Vagina (tissue), 2 donors: ENCODE results near the gene SMDT1. TPM values are rescaled to one million over a fixed set of nuclear protein-coding genes. Genes with fewer than 3 reads are reported as not detected.

Experiments used
- DNase-seq, 2 donors: peaks; one replicate each; pipeline ENCODE4 v3.0.0-alpha.2; 2017; ENCODE audit errors: extremely low spot score in 2 of 2
- H3K27ac ChIP-seq: fragments of 200-600 bp; sonication (generic); one replicate; pipeline ENCODE4 v1.5.1; 2019
- H3K27me3 ChIP-seq: fragments of 200-600 bp; sonication (generic); one replicate; pipeline ENCODE4 v1.5.1; 2019
- H3K36me3 ChIP-seq, 2 donors: fragments of 200-600 bp; sonication (generic); one replicate each; pipeline ENCODE4 v1.5.1; 2017 to 2019
- H3K4me1 ChIP-seq: fragments of 200-600 bp; sonication (generic); one replicate; pipeline ENCODE4 v1.5.1; 2019
- H3K4me3 ChIP-seq, 2 donors: fragments of 200-600 bp; sonication (generic); 1 replicate in 1 of 2; 2 replicates in 1 of 2; pipeline ENCODE4 v1.5.1; 2016 to 2019
- H3K9me3 ChIP-seq: fragments of 200-600 bp; sonication (generic); one replicate; pipeline ENCODE4 v1.5.1; 2019
- POLR2A ChIP-seq, 2 donors: fragments of 450-650 bp; IDR thresholded peaks; one replicate each; pipeline ENCODE4 v1.6.1; 2017; ENCODE audit warnings: antibody characterized with exemption in 2 of 2, mild to moderate bottlenecking in 2 of 2, moderate library complexity in 2 of 2
- POLR2AphosphoS5 ChIP-seq, 2 donors: sonication (generic); formaldehyde crosslinking; IDR thresholded peaks; one replicate each; pipeline ENCODE4 v1.9.0; 2017; ENCODE audit warnings: antibody characterized with exemption in 2 of 2, mild to moderate bottlenecking in 2 of 2, low read depth in 1 of 2; ENCODE audit not compliant: insufficient read depth in 1 of 2
- intact Hi-C: fragments of 100-400 bp; cut with DNase I; formaldehyde crosslinking; loops from one replicate; pipeline ENCODE4 v1.15.1; 2023
- total RNA-seq: library from RNA; depleted of rRNA; stranded (reverse); fragments of >200 nt; gene quantifications from one replicate; pipeline ENCODE4 v1.2.3, GENCODE V29; 2016
- TF ChIP-seq, protein P1 (sequence below), 3 experiments: fragments of 450-650 bp in 2 of 3; fragments of 200-600 bp in 1 of 3; sonication (generic) in 1 of 3; IDR thresholded peaks; one replicate each; pipeline ENCODE4 v1.5.1; 2017 to 2019; ENCODE audit warnings: antibody characterized with exemption in 3 of 3, mild to moderate bottlenecking in 2 of 3, moderate library complexity in 2 of 3

The SMDT1 gene, protein sequence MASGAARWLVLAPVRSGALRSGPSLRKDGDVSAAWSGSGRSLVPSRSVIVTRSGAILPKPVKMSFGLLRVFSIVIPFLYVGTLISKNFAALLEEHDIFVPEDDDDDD
- 40.3 TPM for total RNA-seq

DNA sequence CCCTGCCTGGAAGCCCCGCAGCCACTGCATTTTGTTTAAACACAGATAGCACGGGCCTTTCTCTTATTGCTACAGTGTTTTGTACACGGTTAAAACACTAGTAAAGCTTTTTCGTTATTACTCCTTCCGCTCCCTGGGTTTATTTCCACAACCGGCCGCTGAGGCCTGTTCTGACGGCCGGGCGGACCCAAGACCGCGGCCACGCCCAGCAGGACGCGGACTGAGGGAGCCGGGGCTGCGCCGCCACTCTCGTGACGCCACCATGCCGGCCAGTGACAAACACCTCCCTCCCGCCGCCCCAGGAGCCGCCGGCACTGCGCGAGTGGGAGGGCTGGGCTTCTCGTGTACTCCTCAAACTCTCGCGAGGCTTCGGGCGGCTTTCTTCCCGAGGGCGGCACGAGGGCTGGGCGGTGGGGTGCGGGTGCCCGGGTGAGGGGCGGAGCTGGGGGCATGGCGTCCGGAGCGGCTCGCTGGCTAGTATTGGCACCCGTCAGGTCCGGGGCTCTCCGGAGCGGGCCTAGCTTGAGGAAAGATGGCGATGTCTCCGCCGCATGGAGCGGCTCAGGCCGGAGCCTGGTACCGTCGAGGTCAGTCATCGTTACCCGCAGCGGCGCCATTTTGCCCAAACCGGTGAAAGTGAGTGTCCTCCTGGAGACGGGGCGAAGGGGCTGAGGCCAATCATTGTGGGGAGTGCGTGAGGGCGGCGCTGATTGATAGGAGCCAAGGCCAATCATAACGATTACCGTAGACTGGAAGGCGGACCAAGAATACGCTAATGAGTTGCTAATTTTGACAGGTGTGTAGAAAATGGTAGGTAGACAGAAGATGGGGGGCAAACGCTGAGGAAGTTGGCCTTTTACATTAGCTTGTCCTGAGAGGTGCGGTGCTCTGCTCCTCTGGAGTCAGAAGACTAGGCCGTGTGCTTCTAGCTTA, at the start of gene SMDT1:
SMDT1 (plus strand) TSS at position 382 of the 933 bp plus-strand sequence; CDS start at position 451, 69 bp downstream.
- intact Hi-C loops = loop anchor here (10.0 kb wide), 1 partner anchor 365 kb away; no protein-coding TSS in a partner anchor
- H3K9me3 ChIP-seq = no peaks in the 10 kb centered on the region
- H3K27me3 ChIP-seq = no peaks in the 10 kb centered on the region
- peak within 1 kb of the TSS; percentile 60 to 80 for H3K4me3 ChIP-seq
- DNase-seq = peak in 1 of 2 donors; percentile 99
- H3K4me1 ChIP-seq = peaks cover 50% of the 10 kb centered on the region
- H3K27ac ChIP-seq = peak within 1 kb of the TSS; percentile 98
- TF ChIP-seq, protein P1, sequence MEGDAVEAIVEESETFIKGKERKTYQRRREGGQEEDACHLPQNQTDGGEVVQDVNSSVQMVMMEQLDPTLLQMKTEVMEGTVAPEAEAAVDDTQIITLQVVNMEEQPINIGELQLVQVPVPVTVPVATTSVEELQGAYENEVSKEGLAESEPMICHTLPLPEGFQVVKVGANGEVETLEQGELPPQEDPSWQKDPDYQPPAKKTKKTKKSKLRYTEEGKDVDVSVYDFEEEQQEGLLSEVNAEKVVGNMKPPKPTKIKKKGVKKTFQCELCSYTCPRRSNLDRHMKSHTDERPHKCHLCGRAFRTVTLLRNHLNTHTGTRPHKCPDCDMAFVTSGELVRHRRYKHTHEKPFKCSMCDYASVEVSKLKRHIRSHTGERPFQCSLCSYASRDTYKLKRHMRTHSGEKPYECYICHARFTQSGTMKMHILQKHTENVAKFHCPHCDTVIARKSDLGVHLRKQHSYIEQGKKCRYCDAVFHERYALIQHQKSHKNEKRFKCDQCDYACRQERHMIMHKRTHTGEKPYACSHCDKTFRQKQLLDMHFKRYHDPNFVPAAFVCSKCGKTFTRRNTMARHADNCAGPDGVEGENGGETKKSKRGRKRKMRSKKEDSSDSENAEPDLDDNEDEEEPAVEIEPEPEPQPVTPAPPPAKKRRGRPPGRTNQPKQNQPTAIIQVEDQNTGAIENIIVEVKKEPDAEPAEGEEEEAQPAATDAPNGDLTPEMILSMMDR (IDR thresholded peaks at IDR 0.05) = no peak
- TF ChIP-seq POLR2AphosphoS5 (IDR thresholded peaks at IDR 0.05; ENCODE audit: insufficient read depth in 1 of 2, low read depth in 1 of 2) = peak; percentile 91 to 99
- TF ChIP-seq POLR2A (IDR thresholded peaks at IDR 0.05) = peak in 1 of 2 donors; percentile 88
- H3K36me3 ChIP-seq = peaks cover 0 to 24% of the 10 kb centered on the region in 2 donors

GRCh38 chr22:42033263-42034181, 46.0 kb upstream of the SMDT1 start:
- Histone ChIP-seq H3K4me3 (no peak overlapping the region), H3K27me3 (no peaks in the 10 kb centered on the region), H3K9me3 (no peaks in the 10 kb centered on the region), H3K27ac (no peak overlapping the region), H3K36me3 (no peaks in the 10 kb centered on the region), H3K4me1 (no peaks in the 10 kb centered on the region)
- TF ChIP-seq POLR2AphosphoS5 (IDR thresholded peaks at IDR 0.05; ENCODE audit: insufficient read depth in 1 of 2, low read depth in 1 of 2) = no peak
- TF ChIP-seq, protein P1 (IDR thresholded peaks at IDR 0.05) = no peak
- intact Hi-C loops = no loop called here
- no peak for DNase-seq

DNA sequence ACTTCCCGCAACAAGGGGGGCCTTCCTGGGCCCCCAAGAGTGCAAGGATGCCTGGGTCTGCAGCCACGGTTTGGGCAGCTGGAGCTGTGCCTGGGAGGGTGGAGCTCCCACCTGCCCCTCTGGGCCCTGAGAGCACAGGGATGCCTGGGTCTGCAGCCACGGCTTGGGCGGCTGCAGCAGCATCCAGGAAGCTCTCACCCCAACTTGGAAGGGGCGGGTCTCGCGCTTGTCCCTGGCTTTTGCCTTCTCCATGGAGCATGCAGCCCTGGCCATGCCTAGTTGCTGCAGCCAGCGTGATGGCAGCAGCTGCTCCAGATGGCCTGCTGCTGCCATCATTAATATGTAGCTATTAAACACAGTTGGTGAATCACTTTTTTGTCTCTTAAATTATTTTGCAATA, 44.2 kb upstream of the SMDT1 start:
- Histone ChIP-seq H3K27me3 (no peaks in the 10 kb centered on the region), H3K9me3 (no peaks in the 10 kb centered on the region), H3K4me3 (no peak overlapping the region), H3K27ac (no peak overlapping the region), H3K36me3 (no peaks in the 10 kb centered on the region), H3K4me1 (no peaks in the 10 kb centered on the region)
- DNase-seq = no peak
- TF ChIP-seq, protein P1 (IDR thresholded peaks at IDR 0.05) = no peak
- TF ChIP-seq POLR2A (IDR thresholded peaks at IDR 0.05) (no peak), POLR2AphosphoS5 (IDR thresholded peaks at IDR 0.05; ENCODE audit: insufficient read depth in 1 of 2, low read depth in 1 of 2) (no peak)
- intact Hi-C loops = no loop called here

DNA sequence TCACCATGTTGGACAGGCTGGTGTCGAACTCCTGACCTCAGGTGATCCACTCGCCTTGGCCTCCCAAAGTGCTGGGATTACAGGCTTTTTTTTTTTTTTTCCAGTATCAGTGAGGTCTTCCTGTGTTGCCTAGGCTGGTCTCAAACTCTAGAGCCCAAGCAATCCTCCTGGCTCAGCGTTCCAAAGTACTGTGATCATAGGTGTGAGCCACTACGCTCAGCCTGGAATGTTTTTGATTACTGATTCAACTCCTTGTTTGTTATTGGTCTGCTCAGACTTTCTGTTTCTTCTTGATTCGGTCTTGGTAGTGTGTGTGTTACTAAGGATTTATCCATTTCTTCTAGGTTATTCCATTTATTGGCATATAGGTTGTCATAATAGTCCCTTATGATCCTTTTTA, 40.2 kb upstream of the SMDT1 start:
- TF ChIP-seq POLR2AphosphoS5 (IDR thresholded peaks at IDR 0.05; ENCODE audit: insufficient read depth in 1 of 2, low read depth in 1 of 2) = no peak
- TF ChIP-seq, protein P1 (IDR thresholded peaks at IDR 0.05) = no peak
- TF ChIP-seq POLR2A (IDR thresholded peaks at IDR 0.05) = no peak
- Histone ChIP-seq H3K36me3 (no peaks in the 10 kb centered on the region), H3K27ac (no peak overlapping the region), H3K4me1 (no peaks in the 10 kb centered on the region), H3K27me3 (no peaks in the 10 kb centered on the region), H3K9me3 (peaks cover 6% of the 10 kb centered on the region), H3K4me3 (no peak overlapping the region)
- no peak for DNase-seq
- intact Hi-C loops = no loop called here
